Activated T-cell treated with anti-CD3 and anti-CD28 coated beads for 1 hour (primary cell): ENCODE data around the gene FILIP1.

Experiments
- DNase-seq: peaks from one replicate; pipeline ENCODE4 v3.0.0-alpha.2; 2020; ENCODE audit warnings: low read depth

The FILIP1 gene

DNA sequence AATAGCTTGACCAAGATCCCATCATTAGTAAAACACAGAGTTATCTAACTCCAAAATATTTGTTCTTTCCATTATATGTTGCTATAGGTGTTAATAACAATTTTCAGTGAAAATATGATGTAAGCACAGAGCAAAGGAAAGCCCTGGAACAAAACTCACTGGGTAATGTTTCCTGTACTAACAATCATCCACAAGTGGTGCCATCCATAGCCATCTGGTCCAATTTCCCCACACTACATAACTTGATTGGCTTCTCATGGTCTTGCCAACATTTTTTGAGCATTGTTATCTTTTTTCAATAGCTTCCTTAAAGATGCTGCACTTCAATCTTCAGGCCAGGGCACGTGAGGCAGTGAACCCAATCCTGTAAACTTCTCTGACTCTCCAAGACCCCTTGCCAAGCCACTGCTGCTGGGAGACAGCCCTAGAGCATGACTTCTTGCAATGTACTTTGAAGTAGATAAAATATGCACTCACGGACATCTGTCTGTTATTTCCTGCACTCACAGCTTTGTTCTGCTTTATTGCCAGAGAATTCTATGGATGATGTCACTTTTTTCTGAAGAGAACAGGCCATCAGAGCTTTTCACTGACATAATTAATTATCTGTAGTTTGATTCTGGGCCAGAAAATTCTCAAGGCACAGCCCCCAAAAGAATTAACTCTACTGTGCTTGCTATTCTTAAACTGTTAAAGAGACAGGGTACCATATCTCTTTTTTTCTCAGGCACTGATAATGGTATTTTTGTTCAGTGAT is 111.5 kb downstream of the FILIP1 start:
- no peak for DNase-seq

DNA sequence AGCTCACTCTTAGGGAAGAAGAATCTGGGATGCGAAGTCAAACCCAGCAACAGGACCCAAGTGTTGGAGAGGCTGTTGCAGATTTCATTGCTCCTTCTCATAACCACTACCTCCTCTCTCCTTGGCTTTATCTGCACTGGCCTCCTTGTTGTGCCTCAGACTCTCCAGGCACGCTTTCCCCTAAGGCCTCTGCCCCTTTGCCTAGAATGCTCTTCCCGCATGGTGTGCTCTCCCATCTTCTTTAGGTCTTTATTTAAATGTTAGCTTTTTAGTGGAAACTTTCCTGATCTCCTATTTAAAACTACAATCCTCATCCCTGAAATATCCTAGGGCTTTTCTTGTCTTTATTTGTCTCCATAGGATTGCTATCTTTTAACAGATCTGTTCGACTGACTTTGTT is 114.1 kb downstream of the FILIP1 start:
- DNase-seq, result no peak

DNA sequence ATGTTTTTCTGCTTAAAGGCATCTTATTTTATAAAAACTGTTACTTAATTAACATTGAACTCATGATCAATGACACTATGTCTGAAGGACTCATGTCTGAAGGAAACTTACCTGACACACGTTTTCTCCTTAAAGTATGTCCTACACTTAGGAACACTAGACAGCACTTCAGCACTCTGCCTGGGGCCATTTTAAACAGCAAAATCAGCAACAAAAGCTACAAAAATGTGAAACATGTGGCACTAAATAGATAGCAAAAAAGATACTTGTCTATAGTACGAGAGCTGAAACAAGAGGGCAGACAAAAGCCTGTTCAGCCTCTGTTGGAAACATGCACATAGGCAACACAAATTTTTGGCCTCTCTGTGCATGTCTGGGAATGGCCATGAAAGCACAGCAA is 115.5 kb downstream of the FILIP1 start:
- DNase-seq, result no peak

DNA sequence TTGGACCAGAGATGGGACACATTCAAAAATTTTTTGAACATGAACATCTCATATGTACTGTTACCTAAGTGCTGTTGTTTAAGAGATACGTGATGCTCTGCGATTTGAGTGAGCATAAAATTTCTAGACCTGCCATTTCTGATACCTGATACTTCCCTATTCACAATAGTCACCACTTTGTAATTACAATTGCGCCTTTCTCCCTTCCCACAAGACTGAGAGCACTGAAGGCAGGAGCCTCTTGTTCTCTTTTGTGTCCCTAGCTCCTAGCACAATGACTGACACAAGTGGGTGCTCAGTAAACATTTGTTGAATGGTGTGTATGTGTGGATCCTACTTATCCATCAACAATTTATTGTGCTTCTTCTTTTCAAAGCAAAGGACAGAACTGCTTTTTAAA is 116.2 kb downstream of the FILIP1 start:
- no peak for DNase-seq

DNA sequence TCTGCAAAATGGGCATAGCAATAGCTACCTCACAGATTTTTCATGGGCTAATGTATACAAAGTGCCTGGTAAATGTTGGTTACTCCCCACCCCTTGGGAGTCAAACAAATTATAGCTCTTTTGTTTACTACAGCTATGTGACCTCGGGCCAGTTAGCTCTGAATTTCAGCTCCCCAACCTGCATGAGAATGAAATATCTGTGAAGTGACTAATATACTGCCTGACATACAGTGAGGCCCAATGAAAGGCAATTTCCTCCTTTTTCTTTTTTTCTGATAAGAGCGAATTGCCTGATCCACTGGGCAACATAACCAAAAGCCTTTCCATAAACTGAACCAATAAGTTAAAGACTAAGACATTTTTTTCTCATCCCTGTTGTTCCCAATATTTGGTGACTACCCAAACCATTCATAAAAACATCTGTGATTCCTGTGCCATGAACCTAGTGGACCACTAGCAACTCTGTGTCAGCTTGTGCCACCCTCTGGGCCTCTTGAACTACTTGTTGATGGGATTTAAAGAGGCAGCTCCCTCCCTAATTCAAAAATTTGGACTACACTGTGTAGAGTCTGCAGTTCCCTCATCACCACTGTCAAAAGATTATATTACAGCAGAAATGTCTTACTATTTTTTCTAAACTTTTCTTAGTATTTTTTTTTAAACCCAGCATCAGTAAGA is 117.1 kb downstream of the FILIP1 start:
- DNase-seq, result no peak

DNA sequence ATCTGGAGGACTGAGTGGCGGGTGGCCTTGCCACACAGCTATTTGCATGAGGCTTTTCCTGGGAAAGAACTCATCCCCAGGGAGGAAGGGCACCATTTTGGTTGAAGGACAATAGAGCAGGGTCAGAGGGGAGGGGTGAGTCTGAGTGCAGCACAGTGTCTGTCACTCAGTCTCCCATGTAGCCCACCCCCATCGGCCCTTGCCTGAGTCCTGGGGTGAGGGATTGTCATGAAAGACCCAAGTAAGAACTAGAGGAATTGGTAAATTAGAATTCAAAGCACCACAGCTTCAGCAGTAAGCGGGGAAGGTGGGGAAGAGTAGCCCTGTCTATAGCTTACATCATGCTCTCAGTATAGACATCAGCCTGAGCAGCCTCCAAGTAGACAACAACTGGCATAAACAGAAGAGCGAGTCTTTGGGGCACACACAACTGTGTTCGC is 118.6 kb downstream of the FILIP1 start:
- no peak for DNase-seq

DNA sequence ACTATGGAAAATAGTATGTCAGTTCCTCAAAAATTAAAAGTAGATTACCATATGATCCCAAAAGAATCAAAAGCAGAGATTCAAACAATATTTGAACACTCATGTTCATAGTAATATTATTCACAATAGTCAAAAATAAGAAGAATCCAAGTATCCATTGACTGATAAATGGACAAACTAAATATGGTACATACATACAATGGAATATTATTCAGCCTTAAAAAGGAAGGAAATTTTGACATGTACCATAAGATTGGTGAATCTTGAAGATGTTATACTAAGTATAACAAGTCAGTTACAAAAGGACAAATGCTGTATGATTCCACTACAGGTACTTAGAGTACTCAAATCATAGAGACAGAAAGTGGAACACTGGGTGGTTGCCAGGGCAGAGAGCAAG is 120.7 kb downstream of the FILIP1 start:
- DNase-seq, result no peak

DNA sequence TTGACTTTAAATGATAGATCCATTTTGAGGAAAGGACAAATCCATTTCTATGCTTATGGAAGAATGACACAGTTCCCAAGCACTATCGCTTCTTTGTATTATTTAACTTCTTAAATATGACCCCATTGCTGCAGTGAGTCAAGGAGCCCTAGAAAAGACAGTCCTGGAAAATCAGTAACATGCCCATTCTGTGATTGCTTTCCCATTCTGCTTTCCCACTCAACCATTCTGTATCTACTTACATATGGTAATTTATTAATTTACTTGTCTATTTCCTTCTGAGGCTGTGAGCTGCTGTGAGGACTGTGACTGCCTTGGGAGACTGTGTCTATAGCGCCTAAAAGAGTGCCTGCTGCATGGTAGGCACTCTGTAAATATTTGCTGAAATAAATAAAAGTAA is 123.6 kb downstream of the FILIP1 start:
- DNase-seq, result no peak

DNA sequence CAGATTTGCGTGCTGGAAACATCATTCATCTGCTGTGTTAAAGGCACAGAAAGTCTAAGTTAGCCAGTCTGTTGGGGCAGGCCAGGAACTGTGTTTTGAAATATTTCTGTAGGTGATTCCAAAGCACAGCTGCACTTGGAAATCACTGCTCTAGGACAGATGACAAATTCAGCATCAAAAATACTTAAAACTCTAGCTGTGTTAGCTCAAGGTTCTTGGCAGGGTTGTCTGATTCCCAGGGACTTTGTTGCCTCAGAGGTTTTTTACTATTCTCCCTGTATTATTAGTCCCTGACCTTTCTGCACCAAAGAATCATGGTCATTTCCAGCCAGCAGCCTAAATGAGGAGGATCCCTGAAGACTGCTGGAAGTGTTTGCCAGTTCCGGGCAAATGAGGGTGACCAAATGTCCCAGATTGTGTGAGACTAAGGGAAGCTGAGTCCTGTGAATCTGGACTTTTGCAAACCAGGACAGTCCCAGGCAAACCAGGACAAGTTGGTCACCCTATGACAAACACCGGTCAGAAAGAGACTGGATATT is 124.7 kb downstream of the FILIP1 start:
- no peak for DNase-seq

DNA sequence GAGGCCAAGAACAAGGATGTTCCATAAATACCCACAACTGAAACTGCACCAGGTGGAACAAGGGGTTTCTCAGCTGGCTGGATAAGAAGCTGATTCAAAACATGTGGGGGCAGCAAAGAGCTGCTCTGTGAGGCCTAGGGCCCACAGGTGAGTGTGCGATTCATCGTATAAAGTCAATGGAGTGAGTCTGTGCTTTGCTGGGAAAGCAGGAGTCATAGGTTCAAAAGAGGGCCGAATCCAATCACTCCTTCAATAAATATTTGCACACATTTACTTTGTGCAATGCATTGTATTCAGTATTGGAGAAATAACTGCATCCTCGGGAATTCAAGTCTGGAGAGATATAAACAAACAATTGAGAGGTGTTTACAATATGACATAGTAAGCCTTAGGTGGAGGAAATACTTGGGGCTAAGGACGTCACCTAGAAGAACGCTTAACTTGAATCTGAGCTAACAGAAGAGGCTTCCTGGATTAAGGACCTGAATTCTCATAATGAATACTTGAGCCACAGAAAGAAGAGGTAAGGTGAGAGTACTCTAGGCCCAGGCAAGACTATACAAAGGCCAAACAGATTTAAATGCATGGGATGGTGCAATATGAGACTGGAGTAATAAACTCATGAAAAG is 125.3 kb downstream of the FILIP1 start:
- no peak for DNase-seq

DNA sequence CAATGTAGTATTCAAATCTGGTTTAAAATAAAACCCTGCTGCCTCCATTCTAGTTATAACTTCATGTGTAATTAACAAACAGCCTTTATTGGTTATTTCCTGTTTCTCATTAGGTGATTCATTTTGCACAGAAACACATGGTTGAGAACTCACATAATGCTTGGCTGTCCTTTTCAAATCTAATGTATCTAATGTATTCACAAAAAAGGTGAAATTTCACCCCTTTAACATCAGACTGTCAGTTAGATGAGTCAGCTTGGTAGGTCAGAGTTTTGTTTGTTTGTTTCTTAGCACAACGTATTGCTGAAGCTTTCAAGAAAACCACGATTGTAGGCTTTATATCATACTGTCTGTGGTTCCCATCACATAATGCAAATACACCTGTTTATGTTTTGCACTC is 130.3 kb downstream of the FILIP1 start:
- no peak for DNase-seq

DNA sequence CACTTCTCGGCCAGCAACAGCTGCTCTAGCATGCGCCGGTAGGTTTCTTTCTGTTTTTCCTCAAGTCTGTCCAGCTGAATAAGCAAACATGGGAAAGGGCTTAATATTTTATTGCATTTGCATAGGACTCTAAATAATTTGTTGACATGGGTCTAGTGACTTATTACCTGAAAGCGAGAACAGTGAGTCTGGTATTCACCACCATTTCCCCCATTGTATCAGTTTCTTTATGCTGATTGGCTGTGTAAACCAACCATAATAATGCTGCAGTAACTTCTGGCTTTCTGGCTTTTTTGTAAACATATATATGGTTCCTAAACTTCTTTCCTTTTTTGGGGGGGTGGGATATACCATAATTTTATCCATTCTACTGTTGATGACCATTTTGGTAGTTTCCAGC is 140.0 kb downstream of the FILIP1 start:
- DNase-seq, result no peak

DNA sequence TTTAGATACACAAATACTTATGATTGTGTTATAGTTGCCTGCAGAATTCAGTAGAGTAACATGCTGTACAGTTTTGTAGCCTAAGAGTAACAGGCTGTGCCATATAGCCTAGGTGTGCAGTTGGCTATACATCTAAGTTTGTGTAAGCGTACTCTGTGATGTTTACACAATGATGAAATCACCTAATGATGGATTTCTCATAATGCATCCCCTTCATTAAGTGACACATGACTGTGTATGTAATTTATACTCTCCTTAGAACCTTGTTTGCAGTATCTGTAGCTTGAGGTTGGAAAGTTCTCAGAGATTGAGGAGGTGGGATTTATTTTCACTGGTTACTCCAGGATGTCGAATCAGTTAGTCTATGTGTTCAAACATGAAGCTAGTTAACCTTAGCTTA is 142.0 kb downstream of the FILIP1 start:
- DNase-seq, result no peak

DNA sequence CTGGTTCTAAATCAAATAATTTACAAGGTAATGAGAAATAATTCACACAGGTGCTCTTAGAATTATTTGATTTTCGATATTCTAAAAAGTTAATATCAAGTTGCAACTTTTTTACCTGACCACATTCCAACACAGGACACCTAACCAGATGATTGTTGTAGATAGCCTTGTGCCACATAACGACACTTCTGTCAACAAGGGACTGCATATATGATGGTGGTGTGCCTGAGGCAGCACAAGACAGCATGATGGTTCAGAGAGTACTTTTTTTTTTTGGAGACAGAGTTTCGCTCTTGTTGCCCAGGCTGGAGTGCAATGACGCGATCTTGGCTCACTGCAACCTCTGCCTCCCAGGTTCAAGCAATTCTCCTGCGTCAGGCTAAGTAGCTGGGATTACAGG is 142.8 kb downstream of the FILIP1 start:
- no peak for DNase-seq

DNA sequence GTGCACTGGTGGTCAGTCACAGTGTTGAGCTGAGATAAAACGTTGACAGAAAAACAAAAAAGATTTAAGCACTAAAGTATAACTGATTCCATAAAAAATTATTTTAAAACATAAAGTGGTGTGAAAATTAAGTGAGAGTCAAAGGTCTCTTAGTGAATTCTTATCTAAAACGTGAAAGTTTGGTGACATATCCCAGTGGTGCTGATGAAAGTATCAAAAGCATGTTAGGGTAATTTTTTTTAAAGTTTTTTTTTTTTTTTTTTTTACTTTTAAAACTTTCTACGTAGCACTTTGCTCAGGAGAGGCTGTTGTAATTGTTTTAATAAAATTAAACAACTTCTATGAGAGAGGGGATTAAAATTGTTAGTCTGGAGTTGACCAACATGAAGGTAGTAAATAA is 143.4 kb downstream of the FILIP1 start:
- DNase-seq, result no peak

DNA sequence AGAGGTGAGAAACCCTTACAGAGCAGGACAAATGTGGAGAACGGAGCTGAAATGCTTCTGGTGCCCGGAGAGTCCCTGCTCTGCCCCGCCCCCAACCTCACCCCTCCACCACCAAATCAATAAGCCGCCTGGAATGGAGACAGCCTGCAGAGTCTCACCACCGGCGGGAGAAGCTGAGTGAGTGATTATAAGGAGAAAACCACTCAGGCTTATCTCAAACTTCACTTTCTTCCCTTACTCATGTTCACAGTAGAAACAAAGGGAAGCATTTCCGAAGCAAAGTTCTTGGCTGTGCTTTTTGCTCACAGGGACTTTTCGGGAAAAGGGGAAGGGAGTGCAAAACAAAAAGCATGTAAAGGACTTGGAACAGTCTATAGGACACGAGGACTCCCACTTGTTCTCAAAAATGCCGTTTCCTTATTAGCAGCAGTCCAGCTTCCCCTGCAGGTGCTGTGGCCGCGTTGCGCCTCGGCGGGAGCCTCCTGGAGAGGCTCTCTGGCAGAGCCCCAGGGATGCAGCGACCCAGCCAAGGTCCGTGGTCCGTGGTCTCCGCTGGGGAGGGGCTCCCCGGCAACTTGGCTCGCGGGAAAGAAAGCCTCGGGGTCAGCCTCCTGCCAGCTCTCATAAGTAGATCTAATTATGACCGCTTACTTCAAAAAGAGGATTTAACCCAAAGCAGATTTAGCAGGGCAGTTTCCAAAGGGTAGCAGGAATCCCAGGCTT is 144.2 kb downstream of the FILIP1 start:
- DNase-seq, result no peak

DNA sequence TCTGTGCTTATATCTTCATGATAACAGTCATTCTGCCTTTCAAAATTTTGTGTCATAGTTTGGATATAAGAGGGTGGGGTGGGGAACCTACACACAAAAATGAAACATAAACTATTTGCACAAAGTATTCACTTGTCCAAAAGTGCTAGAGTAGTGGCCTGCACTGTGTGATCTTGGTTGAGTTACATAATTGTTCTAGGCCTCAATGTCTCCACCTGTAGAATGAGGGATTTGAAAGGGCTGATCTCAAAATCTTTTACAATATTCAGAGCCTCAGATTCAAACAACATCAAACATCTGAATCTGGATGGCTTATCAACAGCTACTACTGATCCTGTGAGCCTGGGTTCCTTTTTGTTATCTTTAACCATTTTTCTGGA is 144.7 kb downstream of the FILIP1 start:
- no peak for DNase-seq

DNA sequence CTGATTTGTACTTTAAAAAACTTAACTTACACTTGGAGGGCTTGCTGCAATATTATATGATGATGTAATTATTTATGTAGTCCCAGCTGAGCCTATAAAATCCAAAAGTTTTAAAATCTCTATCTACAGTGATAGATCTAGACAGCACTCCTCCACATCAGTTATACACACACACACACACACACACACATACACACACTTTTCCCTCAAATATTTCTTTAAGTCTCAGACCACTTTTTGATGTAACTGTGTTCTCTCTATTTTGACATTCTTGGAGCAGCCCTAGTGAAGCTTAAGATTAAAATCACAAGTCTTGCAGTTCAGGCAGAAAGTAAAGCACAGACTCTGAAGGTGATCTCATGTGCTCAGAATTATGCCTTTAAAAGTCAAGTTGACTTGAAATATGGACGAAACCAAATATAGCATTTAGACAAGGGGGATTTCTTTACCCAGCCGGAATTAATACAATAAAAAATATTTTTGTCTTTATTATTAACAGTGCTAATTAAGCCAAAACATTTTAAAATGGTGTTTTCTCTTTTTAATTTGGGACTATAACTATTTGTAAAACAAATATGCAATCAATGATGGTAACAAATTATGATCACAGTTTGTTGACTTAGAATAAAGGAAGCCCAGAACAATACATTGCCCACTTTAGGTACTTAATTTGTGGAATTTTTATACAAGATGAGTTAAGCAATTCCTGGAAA is 145.5 kb downstream of the FILIP1 start:
- no peak for DNase-seq

DNA sequence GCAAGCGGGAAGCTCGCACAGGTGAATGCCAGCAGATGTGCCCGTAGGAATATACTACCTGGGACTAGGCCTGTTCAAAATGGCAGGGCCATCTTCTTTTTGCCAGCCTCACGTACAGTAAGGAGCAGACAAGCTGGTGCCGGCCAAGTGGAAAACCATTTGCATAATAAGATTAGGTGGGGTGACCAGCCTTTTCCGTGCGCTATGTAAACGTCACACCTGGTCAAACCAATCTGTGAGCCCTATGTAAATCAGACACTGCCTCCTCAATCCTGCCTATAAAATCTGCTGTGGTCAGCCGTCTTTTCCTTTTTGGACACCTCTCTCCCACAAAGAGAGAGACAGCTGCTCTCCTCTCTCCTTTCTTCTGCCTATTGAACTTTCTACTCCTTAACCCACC is 148.2 kb downstream of the FILIP1 start:
- no peak for DNase-seq

DNA sequence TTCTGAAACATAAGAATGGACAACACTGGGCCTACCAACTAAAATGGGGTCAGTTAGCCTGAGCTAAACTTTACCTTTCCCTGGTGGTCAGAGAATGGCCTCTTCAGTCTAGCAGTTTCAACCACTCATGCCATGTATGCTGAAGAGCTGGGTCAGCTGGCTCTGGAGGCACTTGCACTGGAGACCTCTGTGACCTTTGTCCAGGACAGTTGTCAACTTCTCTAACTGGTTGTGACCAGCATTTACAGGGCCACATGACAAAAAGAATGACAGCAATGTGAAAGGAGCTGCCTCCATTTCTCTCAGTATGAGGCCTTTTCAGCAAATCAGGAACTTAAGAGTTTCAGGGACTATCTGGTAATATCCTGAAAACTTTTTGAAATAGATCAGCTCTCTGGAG is 149.1 kb downstream of the FILIP1 start:
- DNase-seq, result no peak

DNA sequence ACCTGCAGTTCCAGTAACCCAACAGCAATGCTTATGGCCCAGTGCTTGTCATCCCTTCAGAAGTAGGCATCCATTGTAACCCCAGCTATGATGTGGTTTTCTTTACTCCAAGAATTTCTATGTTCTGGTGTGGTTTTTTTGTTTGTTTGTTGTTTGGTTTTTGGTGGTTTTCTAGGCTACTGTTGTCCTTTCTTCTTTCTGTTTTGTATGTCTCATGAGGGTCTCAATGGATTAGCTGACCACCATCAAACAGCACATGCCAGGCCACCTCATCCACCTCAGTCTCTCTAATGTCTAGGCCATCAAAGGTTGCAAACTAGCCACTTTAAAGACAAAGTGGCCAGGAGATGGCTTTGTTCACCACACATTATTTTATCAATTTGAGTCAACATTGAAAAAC is 149.6 kb downstream of the FILIP1 start:
- no peak for DNase-seq
